Measurements from ENCODE around the gene PDE4B. TPM values are rescaled to one million over a fixed set of nuclear protein-coding genes. Genes with fewer than 3 reads are reported as not detected.
A peak's percentile ranks its signal among the peaks of the same experiment; 100 is the strongest.
"Not testable (repeated sequence)": the region's sequence is repeated elsewhere in the genome, so short reads cannot be mapped to it uniquely, and the experiment has no call there.

Gene PDE4B
- total RNA-seq, 2 donors from 2014 or later = 114 to 132 TPM

DNA sequence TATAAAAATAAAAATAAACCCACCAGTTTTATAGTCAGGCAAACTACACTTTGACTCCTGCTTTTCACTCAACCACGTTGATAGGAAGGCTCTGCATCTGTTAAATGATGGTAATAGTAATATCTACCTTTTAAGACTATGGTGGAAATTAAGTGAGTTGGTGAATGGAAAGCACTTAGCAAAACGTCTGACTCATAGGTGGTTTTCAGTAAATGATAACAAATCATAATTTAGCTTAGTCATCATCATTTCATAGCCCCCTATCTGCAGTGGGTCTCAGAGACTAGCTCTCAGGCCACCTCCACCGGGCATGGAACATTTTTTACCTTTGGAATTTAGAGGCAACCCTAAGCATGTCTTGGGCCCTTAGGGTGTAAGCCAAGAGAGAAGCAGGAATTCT is 160.0 kb downstream of the PDE4B start:
- ATAC-seq = no peak
- peaks cover 8% of the 10 kb centered on the region for H3K27me3 Mint-ChIP-seq
- H3K27ac Mint-ChIP-seq = no peak overlapping the region
- H3K36me3 Mint-ChIP-seq (ENCODE audit: low read depth) = no peaks in the 10 kb centered on the region
- no peaks in the 10 kb centered on the region for H3K9me3 ChIP-seq (ENCODE audit: control insufficient read depth, low read length, poor library complexity, severe bottlenecking)
- DNase-seq = no peak
- no peaks in the 10 kb centered on the region for H3K4me1 Mint-ChIP-seq
- H3K4me3 Mint-ChIP-seq = no peak overlapping the region

DNA sequence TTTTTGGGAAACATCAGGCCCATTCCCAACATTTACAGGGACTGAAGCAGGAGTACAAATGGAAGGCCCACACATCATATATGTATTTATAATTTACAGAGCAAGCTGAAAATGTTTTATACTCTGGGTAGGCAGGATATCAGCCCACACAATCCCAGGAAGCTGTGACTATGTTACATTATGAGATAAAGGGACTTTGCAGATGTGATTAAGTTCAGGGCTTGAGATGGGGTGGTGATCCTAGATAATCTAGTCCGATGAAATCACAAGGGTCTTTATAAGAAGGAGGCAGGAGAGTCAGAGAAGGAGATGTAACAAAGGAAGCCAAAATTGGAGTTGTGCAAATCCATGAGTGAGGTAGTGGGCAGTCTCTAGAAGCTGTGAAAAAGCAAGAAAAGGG is 160.5 kb downstream of the PDE4B start:
- H3K4me3 Mint-ChIP-seq = no peak overlapping the region
- no peaks in the 10 kb centered on the region for H3K9me3 ChIP-seq (ENCODE audit: control insufficient read depth, low read length, poor library complexity, severe bottlenecking)
- H3K27ac Mint-ChIP-seq = no peak overlapping the region
- ATAC-seq (no peak), DNase-seq (no peak)
- H3K4me1 Mint-ChIP-seq = no peaks in the 10 kb centered on the region
- H3K27me3 Mint-ChIP-seq = peaks cover 8% of the 10 kb centered on the region
- no peaks in the 10 kb centered on the region for H3K36me3 Mint-ChIP-seq (ENCODE audit: low read depth)

DNA sequence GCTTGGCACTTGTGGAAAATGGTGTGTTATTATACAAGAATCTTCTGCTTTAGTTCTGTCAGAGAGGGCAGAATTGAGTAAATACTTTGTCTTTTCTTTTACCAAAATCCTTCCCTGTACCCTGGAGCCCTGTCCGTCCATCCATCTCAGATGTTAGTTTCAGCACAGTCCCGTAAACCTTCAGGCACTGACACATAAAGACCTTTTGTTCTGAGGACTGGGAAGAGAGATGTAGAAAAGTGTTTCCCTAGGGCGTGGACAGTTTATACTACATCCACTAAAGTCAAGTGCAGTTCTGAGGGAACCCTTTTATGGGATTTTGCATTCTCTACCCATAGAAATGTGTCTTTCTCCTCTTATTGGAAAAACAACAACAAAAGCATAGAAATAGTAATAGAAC is 162.4 kb downstream of the PDE4B start:
- H3K27ac Mint-ChIP-seq = no peak overlapping the region
- H3K9me3 ChIP-seq (ENCODE audit: control insufficient read depth, low read length, poor library complexity, severe bottlenecking) = no peaks in the 10 kb centered on the region
- H3K27me3 Mint-ChIP-seq = peaks cover 8% of the 10 kb centered on the region
- H3K36me3 Mint-ChIP-seq (ENCODE audit: low read depth) = no peaks in the 10 kb centered on the region
- H3K4me1 Mint-ChIP-seq = no peaks in the 10 kb centered on the region
- no peak overlapping the region for H3K4me3 Mint-ChIP-seq
- DNase-seq (no peak), ATAC-seq (no peak)

DNA sequence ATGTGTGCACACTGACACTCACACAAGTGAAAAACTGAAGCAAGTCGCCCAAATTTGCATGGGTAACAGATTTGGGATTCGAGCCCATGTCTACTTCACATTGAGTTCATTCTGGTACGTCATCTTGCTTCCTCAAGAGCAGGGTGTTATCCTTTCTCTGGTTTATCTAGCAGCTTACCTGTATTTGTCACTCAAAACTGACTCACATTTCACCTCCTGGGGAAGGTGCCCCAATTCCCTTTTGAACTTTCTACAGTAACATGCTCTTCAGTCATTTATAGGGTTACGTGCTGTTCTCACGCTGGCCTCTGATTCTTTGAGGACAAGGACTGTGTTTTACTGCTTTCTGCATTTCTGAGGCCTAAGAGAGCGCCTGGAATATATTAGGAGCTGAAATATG is 162.8 kb downstream of the PDE4B start:
- DNase-seq (no peak), ATAC-seq (no peak)
- Mint-ChIP-seq H3K36me3 (ENCODE audit: low read depth) (no peaks in the 10 kb centered on the region), H3K4me1 (no peaks in the 10 kb centered on the region), H3K4me3 (no peak overlapping the region), H3K27ac (no peak overlapping the region), H3K27me3 (peaks cover 8% of the 10 kb centered on the region)
- no peaks in the 10 kb centered on the region for H3K9me3 ChIP-seq (ENCODE audit: control insufficient read depth, low read length, poor library complexity, severe bottlenecking)

DNA sequence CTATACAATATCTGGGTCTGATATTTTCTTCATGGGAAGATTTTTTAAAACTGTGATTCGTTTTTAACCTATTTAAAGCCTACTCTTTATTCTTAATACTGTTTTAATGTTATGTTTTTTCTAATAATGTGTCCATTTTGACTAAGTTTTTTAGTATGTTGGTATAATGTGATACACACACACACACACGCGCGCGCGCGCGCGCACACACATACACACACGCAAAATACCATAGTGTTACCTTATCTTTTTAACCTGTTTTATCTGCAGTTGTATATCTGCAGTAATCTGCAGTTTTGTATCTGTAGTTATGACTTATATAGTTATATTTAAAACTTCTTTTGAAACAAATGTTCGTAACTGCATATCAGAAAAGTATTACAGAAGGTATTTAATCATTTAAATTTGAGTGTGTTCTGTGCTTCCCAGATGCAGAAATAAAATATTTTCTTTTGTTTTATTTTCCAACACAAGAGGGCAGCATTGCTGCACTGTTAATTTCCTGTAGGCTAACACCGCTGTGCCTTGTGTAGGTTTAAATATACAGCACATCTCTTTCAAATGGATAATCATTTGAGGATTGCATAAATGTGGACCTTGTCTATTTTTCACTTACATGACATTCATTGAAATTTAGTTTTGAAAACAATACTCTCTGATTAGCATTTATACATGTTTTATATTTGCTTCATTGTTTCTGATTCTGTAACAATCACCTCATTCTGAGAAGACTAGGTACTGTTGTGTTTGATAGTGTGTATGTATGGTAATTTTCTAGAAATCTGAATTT is 166.1 kb downstream of the PDE4B start:
- Mint-ChIP-seq H3K27ac (no peak overlapping the region), H3K4me3 (no peak overlapping the region), H3K36me3 (ENCODE audit: low read depth) (no peaks in the 10 kb centered on the region), H3K4me1 (peaks cover 2% of the 10 kb centered on the region), H3K27me3 (no peaks in the 10 kb centered on the region)
- no peaks in the 10 kb centered on the region for H3K9me3 ChIP-seq (ENCODE audit: control insufficient read depth, low read length, poor library complexity, severe bottlenecking)
- DNase-seq (peak in 1 of 3 donors; percentile 11), ATAC-seq (peak; percentile 64)

DNA sequence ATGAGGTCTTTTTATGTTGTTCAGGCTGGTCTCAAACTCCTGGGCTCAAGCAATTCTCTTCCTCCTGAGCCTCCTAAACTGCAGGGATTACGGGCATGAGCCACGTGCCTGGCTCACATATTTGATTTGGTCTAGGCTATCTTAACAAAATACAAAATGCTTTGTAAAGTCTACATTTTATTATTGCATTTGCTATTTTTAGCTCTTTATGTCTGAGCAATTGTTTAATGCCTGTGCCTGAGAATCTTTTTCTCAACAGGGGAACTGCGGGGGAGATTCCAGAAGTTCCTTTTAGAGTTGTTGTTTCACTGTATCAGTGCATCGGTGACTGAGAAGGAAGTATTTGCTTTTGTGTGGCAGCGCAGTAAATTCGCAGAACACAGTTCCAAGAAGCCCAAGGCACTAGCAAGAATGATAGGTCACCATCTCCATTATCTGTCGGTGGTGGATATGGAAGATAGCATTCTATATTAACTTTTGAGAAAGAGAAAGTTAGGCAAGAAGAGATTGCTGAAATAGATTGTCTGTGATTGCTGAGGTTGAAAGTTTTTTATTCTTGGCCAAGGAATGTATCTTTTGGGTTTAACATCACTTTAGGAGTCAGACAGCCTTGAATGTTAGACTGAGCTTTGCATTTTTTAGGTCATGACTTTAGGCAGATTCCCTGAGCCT is 167.3 kb downstream of the PDE4B start:
- Mint-ChIP-seq H3K36me3 (ENCODE audit: low read depth) (no peaks in the 10 kb centered on the region), H3K4me1 (peaks cover 2% of the 10 kb centered on the region)
- no peak for ATAC-seq

DNA sequence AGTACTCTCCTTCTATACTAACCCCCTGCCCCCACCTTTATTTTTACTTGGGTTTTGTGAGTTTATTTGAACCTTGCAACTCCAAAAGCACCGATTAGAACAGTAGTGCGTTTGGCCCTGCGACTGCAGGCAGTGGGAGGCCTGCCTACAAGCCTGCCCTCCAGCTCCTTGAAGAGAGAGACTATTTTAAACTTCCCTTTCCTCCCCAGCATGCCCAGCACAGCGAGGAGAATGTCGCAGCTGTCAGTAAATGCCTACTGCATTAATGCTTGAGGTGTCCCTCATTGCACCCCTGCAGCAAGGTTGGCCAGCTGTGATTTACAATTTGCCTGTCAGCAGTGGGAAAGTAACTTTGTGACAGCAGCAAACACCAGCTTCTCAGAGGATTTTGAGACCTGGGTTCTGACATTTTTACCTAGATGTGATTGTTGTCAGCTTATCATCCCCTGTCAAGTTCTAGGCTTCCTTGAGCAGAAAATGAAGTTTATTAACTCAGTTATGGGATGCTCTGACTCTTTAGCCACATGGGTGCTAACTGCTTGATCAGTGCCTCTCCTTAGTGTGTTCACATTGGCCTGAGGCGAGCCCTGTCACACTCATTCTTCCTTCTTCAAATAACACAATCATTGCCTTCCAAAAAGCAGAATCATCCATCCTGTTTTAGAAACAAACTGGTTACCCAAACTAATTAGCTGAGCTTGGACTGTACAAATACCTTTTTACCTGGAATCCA is 170.6 kb downstream of the PDE4B start:
- no peaks in the 10 kb centered on the region for H3K27me3 Mint-ChIP-seq
- ATAC-seq = no peak
- H3K36me3 Mint-ChIP-seq (ENCODE audit: low read depth) = no peaks in the 10 kb centered on the region
- H3K4me3 Mint-ChIP-seq = no peak overlapping the region
- no peak for DNase-seq
- H3K27ac Mint-ChIP-seq = no peak overlapping the region
- peaks cover 4% of the 10 kb centered on the region for H3K4me1 Mint-ChIP-seq
- no peaks in the 10 kb centered on the region for H3K9me3 ChIP-seq (ENCODE audit: control insufficient read depth, low read length, poor library complexity, severe bottlenecking)

More for the DNA sequence above, 167.3 kb downstream of the PDE4B start:
- Mint-ChIP-seq H3K27ac (no peak overlapping the region), H3K4me3 (no peak overlapping the region), H3K27me3 (no peaks in the 10 kb centered on the region)
- H3K9me3 ChIP-seq (ENCODE audit: control insufficient read depth, low read length, poor library complexity, severe bottlenecking) = no peaks in the 10 kb centered on the region
- no peak for DNase-seq

DNA sequence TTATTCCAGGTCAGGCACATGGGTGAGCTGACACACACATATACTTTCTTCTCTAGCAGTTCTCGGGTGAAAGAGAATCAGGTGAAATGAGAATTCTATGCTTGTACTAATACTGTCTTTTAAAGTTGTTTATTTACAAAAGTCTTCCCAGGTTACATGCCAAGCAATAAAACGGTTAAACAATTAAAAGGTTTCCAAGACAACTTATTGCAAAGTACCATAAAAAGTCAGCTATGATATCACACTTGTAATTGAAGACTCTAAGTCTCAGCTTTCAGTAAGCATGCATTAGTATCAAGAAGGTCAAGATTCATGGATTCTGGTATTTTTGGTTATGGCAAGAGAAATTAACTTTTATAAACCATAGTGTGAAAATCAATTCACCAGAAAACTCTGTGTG is 171.4 kb downstream of the PDE4B start:
- H3K9me3 ChIP-seq (ENCODE audit: control insufficient read depth, low read length, poor library complexity, severe bottlenecking) = no peaks in the 10 kb centered on the region
- ATAC-seq = no peak
- H3K4me1 Mint-ChIP-seq = peaks cover 4% of the 10 kb centered on the region
- no peak for DNase-seq
- H3K4me3 Mint-ChIP-seq = no peak overlapping the region
- no peaks in the 10 kb centered on the region for H3K36me3 Mint-ChIP-seq (ENCODE audit: low read depth)
- no peak overlapping the region for H3K27ac Mint-ChIP-seq
- H3K27me3 Mint-ChIP-seq = no peaks in the 10 kb centered on the region

DNA sequence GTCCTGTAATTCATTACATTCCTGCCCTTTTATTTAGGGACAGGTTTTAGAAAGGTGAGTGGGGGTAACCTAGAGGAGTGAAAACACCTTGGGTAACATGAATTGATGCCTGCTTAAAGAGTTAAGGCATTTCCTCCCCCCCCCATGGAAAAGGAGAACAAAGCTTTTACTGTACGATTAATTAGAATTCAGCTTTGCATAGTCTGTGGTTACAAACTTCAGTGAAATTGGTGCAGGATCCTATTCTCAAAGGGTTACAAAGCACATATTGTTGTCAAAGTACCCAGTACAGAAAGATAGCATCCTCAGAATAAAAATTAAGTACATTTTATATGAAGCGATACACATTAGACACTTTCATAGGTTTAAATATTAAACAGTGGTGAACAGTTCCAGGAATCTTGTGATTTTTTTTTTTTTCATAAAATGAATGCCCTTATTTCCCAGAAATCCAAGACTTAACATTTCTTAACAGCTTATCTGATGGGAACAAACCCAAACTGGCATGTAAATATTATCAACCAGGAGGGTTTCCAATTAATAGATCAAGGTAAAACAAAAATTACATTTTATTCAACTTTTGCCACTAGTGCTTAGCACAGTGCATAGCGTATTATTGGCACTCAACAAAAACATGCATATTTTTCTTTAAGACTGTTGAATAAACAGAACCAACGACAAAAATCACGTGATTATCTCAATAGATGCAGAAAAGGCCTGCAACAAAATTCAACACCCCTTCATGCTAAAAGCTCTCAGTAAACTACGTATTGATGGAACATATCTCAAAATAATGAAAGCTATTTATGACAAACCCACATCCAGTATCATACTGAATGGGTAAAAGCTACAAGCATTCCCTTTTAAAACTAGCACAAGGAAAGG is 172.7 kb downstream of the PDE4B start:
- no peaks in the 10 kb centered on the region for H3K36me3 Mint-ChIP-seq (ENCODE audit: low read depth)
- H3K4me3 Mint-ChIP-seq = no peak overlapping the region
- H3K27me3 Mint-ChIP-seq = peaks cover 1% of the 10 kb centered on the region
- H3K9me3 ChIP-seq (ENCODE audit: control insufficient read depth, low read length, poor library complexity, severe bottlenecking) = no peaks in the 10 kb centered on the region
- H3K27ac Mint-ChIP-seq = no peak overlapping the region
- ATAC-seq = no peak
- H3K4me1 Mint-ChIP-seq = peaks cover 4% of the 10 kb centered on the region
- DNase-seq = no peak

DNA sequence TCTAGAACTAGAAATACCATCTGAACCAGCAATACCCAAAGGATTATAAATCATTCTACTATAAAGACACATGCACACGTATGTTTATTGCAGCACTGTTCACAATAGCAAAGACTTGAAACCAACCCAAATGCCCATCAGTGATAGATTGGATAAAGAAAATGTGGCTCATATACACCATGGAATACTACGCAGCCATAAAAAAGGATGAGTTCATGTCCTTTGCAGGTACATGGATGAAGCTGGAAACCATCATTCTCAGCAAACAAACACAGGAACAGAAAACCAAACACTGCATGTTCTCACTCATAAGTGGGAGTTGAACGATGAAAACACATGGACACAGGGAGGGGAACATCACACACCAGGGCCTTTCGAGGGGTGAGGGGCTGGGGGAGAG is 174.8 kb downstream of the PDE4B start:
- not testable (repeated sequence) for H3K9me3 ChIP-seq (ENCODE audit: control insufficient read depth, low read length, poor library complexity, severe bottlenecking); H3K27ac Mint-ChIP-seq; H3K36me3 Mint-ChIP-seq (ENCODE audit: low read depth); H3K4me3 Mint-ChIP-seq; DNase-seq; ATAC-seq; H3K4me1 Mint-ChIP-seq
- peaks cover 11% of the 10 kb centered on the region for H3K27me3 Mint-ChIP-seq

DNA sequence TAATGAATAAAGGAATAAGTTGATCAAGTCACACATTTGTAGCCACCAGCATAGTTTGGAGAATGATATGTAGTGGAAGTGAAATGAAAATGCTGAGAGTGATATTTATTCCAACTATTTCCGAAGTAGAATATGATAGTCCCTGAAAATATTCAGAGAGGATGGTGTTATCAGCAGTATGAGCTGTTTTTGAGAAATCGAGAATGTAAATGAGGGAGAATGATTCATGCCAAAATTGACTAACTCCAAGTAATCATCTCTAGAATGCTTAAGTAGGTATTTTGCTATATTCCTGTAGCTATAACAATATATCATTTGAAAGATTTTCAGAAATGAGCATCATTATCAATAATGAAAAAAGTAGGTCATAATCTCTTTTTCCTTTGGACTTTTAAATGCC is 178.9 kb downstream of the PDE4B start:
- Mint-ChIP-seq H3K4me1 (no peaks in the 10 kb centered on the region), H3K4me3 (no peak overlapping the region), H3K27ac (no peak overlapping the region), H3K27me3 (peaks cover 11% of the 10 kb centered on the region), H3K36me3 (ENCODE audit: low read depth) (no peaks in the 10 kb centered on the region)
- DNase-seq (no peak), ATAC-seq (no peak)
- H3K9me3 ChIP-seq (ENCODE audit: control insufficient read depth, low read length, poor library complexity, severe bottlenecking) = peaks cover 2% of the 10 kb centered on the region

DNA sequence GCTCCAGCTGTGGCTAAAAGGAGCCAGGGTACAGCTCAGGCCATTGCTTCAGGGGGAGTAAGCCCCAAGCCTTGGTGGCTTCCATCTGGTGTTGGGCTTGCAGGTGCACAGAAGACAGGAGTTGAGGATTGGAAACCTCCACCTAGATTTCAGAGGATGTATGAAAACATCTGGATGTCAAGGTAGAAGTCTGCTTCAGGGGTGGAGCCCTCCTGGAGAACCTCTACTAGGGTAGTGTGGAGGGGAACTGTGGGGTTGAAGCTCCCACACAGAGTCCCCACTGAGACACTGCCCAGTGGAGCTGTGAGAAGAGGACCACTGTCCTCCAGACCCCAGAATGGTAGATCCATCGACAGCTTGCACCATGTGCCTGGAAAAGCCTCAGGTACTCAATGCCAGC is 183.0 kb downstream of the PDE4B start:
- ATAC-seq = no peak
- Mint-ChIP-seq H3K4me3 (no peak overlapping the region), H3K27ac (no peak overlapping the region), H3K36me3 (ENCODE audit: low read depth) (no peaks in the 10 kb centered on the region), H3K4me1 (no peaks in the 10 kb centered on the region), H3K27me3 (peaks cover 11% of the 10 kb centered on the region)
- DNase-seq = no peak
- peaks cover 2% of the 10 kb centered on the region for H3K9me3 ChIP-seq (ENCODE audit: control insufficient read depth, low read length, poor library complexity, severe bottlenecking)

Measured in T-helper 17 cell (primary cell).